ENCODE data around the gene WNT7B.

Gene WNT7B

GRCh38 chr22:45891021-45891421 lies 85.9 kb downstream of the WNT7B start:
- Histone ChIP-seq H3K4me1 (ENCODE audit: insufficient read depth, low read length) (no peaks in the 10 kb centered on the region), H3K36me3 (ENCODE audit: insufficient read depth, low read length) (no peaks in the 10 kb centered on the region), H3K9ac (ENCODE audit: low read depth, low read length) (no peak overlapping the region), H3K9me3 (ENCODE audit: control insufficient read depth, insufficient read depth, low read length) (no peaks in the 10 kb centered on the region)

- Histone ChIP-seq H3K36me3 (ENCODE audit: insufficient read depth, low read length) (no peaks in the 10 kb centered on the region), H3K9ac (ENCODE audit: low read depth, low read length) (no peak overlapping the region), H3K4me1 (ENCODE audit: insufficient read depth, low read length) (no peaks in the 10 kb centered on the region), H3K9me3 (ENCODE audit: control insufficient read depth, insufficient read depth, low read length) (no peaks in the 10 kb centered on the region)
These were observed 86.7 kb downstream of the WNT7B start for GRCh38 chr22:45890351-45890635.

GRCh38 chr22:45889539-45890350 lies 87.2 kb downstream of the WNT7B start:
- H3K9ac ChIP-seq (ENCODE audit: low read depth, low read length): no peak overlapping the region
- no peaks in the 10 kb centered on the region for H3K4me1 ChIP-seq (ENCODE audit: insufficient read depth, low read length)
- H3K9me3 ChIP-seq (ENCODE audit: control insufficient read depth, insufficient read depth, low read length): no peaks in the 10 kb centered on the region
- H3K36me3 ChIP-seq (ENCODE audit: insufficient read depth, low read length): no peaks in the 10 kb centered on the region

- Histone ChIP-seq H3K9ac (ENCODE audit: low read depth, low read length) (no peak overlapping the region), H3K4me1 (ENCODE audit: insufficient read depth, low read length) (no peaks in the 10 kb centered on the region), H3K36me3 (ENCODE audit: insufficient read depth, low read length) (no peaks in the 10 kb centered on the region), H3K9me3 (ENCODE audit: control insufficient read depth, insufficient read depth, low read length) (no peaks in the 10 kb centered on the region)
These were observed 87.8 kb downstream of the WNT7B start for GRCh38 chr22:45889093-45889538.

- H3K9ac ChIP-seq (ENCODE audit: low read depth, low read length): no peak overlapping the region
These were observed 88.5 kb downstream of the WNT7B start for GRCh38 chr22:45888221-45889092.

GRCh38 chr22:45887202-45888131 lies 89.5 kb downstream of the WNT7B start:
- Histone ChIP-seq H3K9ac (ENCODE audit: low read depth, low read length) (no peak overlapping the region), H3K4me1 (ENCODE audit: insufficient read depth, low read length) (no peaks in the 10 kb centered on the region)

More at GRCh38 chr22:45888221-45889092, 88.5 kb downstream of the WNT7B start:
- H3K36me3 ChIP-seq (ENCODE audit: insufficient read depth, low read length): no peaks in the 10 kb centered on the region
- H3K9me3 ChIP-seq (ENCODE audit: control insufficient read depth, insufficient read depth, low read length): no peaks in the 10 kb centered on the region
- H3K4me1 ChIP-seq (ENCODE audit: insufficient read depth, low read length): no peaks in the 10 kb centered on the region

GRCh38 chr22:45886540-45886939 lies 90.4 kb downstream of the WNT7B start:
- Histone ChIP-seq H3K4me1 (ENCODE audit: insufficient read depth, low read length) (no peaks in the 10 kb centered on the region), H3K9me3 (ENCODE audit: control insufficient read depth, insufficient read depth, low read length) (no peaks in the 10 kb centered on the region), H3K9ac (ENCODE audit: low read depth, low read length) (no peak overlapping the region), H3K36me3 (ENCODE audit: insufficient read depth, low read length) (no peaks in the 10 kb centered on the region)

More at GRCh38 chr22:45887202-45888131, 89.5 kb downstream of the WNT7B start:
- Histone ChIP-seq H3K9me3 (ENCODE audit: control insufficient read depth, insufficient read depth, low read length) (no peaks in the 10 kb centered on the region), H3K36me3 (ENCODE audit: insufficient read depth, low read length) (no peaks in the 10 kb centered on the region)

- H3K9me3 ChIP-seq (ENCODE audit: control insufficient read depth, insufficient read depth, low read length): no peaks in the 10 kb centered on the region
- H3K36me3 ChIP-seq (ENCODE audit: insufficient read depth, low read length): no peaks in the 10 kb centered on the region
- H3K9ac ChIP-seq (ENCODE audit: low read depth, low read length): no peak overlapping the region
- H3K4me1 ChIP-seq (ENCODE audit: insufficient read depth, low read length): no peaks in the 10 kb centered on the region
These were observed 91.0 kb downstream of the WNT7B start for GRCh38 chr22:45885941-45886395.

GRCh38 chr22:45885171-45885840 lies 91.7 kb downstream of the WNT7B start:
- H3K9ac ChIP-seq (ENCODE audit: low read depth, low read length): no peak overlapping the region
- H3K36me3 ChIP-seq (ENCODE audit: insufficient read depth, low read length): no peaks in the 10 kb centered on the region
- no peaks in the 10 kb centered on the region for H3K4me1 ChIP-seq (ENCODE audit: insufficient read depth, low read length)
- H3K9me3 ChIP-seq (ENCODE audit: control insufficient read depth, insufficient read depth, low read length): no peaks in the 10 kb centered on the region

GRCh38 chr22:45884201-45885062 lies 92.5 kb downstream of the WNT7B start:
- Histone ChIP-seq H3K9ac (ENCODE audit: low read depth, low read length) (no peak overlapping the region), H3K4me1 (ENCODE audit: insufficient read depth, low read length) (no peaks in the 10 kb centered on the region), H3K9me3 (ENCODE audit: control insufficient read depth, insufficient read depth, low read length) (no peaks in the 10 kb centered on the region), H3K36me3 (ENCODE audit: insufficient read depth, low read length) (no peaks in the 10 kb centered on the region)

GRCh38 chr22:45883811-45884170 lies 93.2 kb downstream of the WNT7B start:
- Histone ChIP-seq H3K9me3 (ENCODE audit: control insufficient read depth, insufficient read depth, low read length) (no peaks in the 10 kb centered on the region), H3K36me3 (ENCODE audit: insufficient read depth, low read length) (no peaks in the 10 kb centered on the region), H3K9ac (ENCODE audit: low read depth, low read length) (no peak overlapping the region), H3K4me1 (ENCODE audit: insufficient read depth, low read length) (no peaks in the 10 kb centered on the region)

GRCh38 chr22:45882881-45883810 lies 93.8 kb downstream of the WNT7B start:
- Histone ChIP-seq H3K36me3 (ENCODE audit: insufficient read depth, low read length) (no peaks in the 10 kb centered on the region), H3K4me1 (ENCODE audit: insufficient read depth, low read length) (no peaks in the 10 kb centered on the region)

More at GRCh38 chr22:45882881-45883810, 93.8 kb downstream of the WNT7B start:
- H3K9me3 ChIP-seq (ENCODE audit: control insufficient read depth, insufficient read depth, low read length): no peaks in the 10 kb centered on the region
- H3K9ac ChIP-seq (ENCODE audit: low read depth, low read length): no peak overlapping the region

Data from ES-I3 (cell line).